ENCODE results near the gene VSNL1. TPM values are rescaled to one million over a fixed set of nuclear protein-coding genes. Genes with fewer than 3 reads are reported as not detected.

VSNL1 gene
- total and polyA plus RNA-seq, 10 of the 15 experiments (the other 5 are each of a cell fraction or from before 2014, with no cell fraction given): 0.04 to 0.30 (median 0.12) TPM; not detected in 4

GRCh38 chr2:17621781-17622180, 81.3 kb downstream of the VSNL1 start:
- Histone ChIP-seq H3K4me1 (ENCODE audit: control insufficient read depth, insufficient read depth, low read length) (no peaks in the 10 kb centered on the region), H3K9ac (ENCODE audit: control insufficient read depth, insufficient read depth, low read length) (no peak overlapping the region), H2AFZ (ENCODE audit: control insufficient read depth, low read depth, low read length) (no peak overlapping the region), H4K20me1 (ENCODE audit: control insufficient read depth, insufficient read depth) (no peaks in the 10 kb centered on the region), H3K4me3 (no peak overlapping the region), H3K4me2 (ENCODE audit: control insufficient read depth, insufficient read depth) (no peak overlapping the region), H3K36me3 (ENCODE audit: control insufficient read depth in 2 of 2, insufficient read depth in 2 of 2, low read length in 1 of 2) (no peaks in the 10 kb centered on the region), H3K9me3 (replicated peaks; ENCODE audit: control insufficient read depth, insufficient read depth, low read length) (no peaks in the 10 kb centered on the region), H3K79me2 (ENCODE audit: control insufficient read depth, insufficient read depth, low read length) (no peaks in the 10 kb centered on the region), H3K27ac (ENCODE audit: control insufficient read depth, insufficient read depth) (no peak overlapping the region), H3K27me3 (replicated peaks in 1 of 2; ENCODE audit: control insufficient read depth in 2 of 2, insufficient read depth in 2 of 2, low read length in 1 of 2) (no peaks in the 10 kb centered on the region)
- FAIRE-seq (no peak), DNase-seq (ENCODE audit: low read depth, low spot score) (no peak), ATAC-seq (no peak)
- in situ Hi-C loops (cut with MboI): no loop called here
- ChIA-PET POLR2A (no interaction called here), SMC1A (ENCODE audit: uncharacterized antibody, unreplicated experiment) (interaction anchor here (0.7 kb wide), 1 partner anchor 430 kb away, joined by 6 read pairs; no protein-coding TSS in a partner anchor), CTCF (interaction anchor here (0.7 kb wide), 2 partner anchors 17 to 246 kb away, joined by 3 read pairs; no protein-coding TSS in a partner anchor), RAD21 (ENCODE audit: unreplicated experiment) (no interaction called here)
- WGBS (ENCODE audit: insufficient coverage, insufficient replicate concordance, low lambda C conversion rate, missing lambda C conversion rate): 0% methylated on average over 2 of the region's 2 CpGs
- BruUV-seq (replicated peaks): no TSS peak
- intact Hi-C loops (cut with micrococcal nuclease; ENCODE audit: unreplicated experiment): no loop called here
- TF ChIP-seq ELK1 (IDR thresholded peaks at IDR 0.05; ENCODE audit: low read depth, low read length): no peak
- TF ChIP-seq MTA3 (IDR thresholded peaks at IDR 0.05; ENCODE audit: borderline replicate concordance, low read length): no peak
- TF ChIP-seq JUND (IDR thresholded peaks at IDR 0.05; ENCODE audit: low read depth, low read length): no peak
- TF ChIP-seq ETV6 (conservative IDR thresholded peaks at IDR 0.05 in 1 of 2, IDR thresholded peaks at IDR 0.05 in 1 of 2; ENCODE audit: borderline replicate concordance in 1 of 2, low read depth in 1 of 2): no peak
- no peak for TF ChIP-seq MYC (IDR thresholded peaks at IDR 0.05; ENCODE audit: insufficient read depth, insufficient read length, insufficient replicate concordance, low read length, severe bottlenecking)
- TF ChIP-seq ZNF207 (IDR thresholded peaks at IDR 0.05; ENCODE audit: borderline replicate concordance): no peak
- TF ChIP-seq TCF12 (IDR thresholded peaks at IDR 0.05; ENCODE audit: low read depth, low read length): no peak
- TF ChIP-seq NFYB (IDR thresholded peaks at IDR 0.05; ENCODE audit: insufficient read depth, low read depth, low read length): no peak
- no peak for TF ChIP-seq IKZF2 (IDR thresholded peaks at IDR 0.05)
- TF ChIP-seq BCLAF1 (IDR thresholded peaks at IDR 0.05): no peak
- TF ChIP-seq ESRRA (IDR thresholded peaks at IDR 0.05; ENCODE audit: low read length): no peak
- no peak for TF ChIP-seq LARP7 (IDR thresholded peaks at IDR 0.05)
- TF ChIP-seq ZBTB40 (IDR thresholded peaks at IDR 0.05; ENCODE audit: borderline replicate concordance): no peak
- no peak for TF ChIP-seq USF1 (IDR thresholded peaks at IDR 0.05; ENCODE audit: borderline replicate concordance, extremely low read length, insufficient read depth, low read depth, low read length)
- no peak for TF ChIP-seq CREM (IDR thresholded peaks at IDR 0.05; ENCODE audit: low read depth)
- TF ChIP-seq JUNB (IDR thresholded peaks at IDR 0.05): no peak

Data from GM12878 (cell line).